ENCODE results near the gene ANKMY1.

DNA sequence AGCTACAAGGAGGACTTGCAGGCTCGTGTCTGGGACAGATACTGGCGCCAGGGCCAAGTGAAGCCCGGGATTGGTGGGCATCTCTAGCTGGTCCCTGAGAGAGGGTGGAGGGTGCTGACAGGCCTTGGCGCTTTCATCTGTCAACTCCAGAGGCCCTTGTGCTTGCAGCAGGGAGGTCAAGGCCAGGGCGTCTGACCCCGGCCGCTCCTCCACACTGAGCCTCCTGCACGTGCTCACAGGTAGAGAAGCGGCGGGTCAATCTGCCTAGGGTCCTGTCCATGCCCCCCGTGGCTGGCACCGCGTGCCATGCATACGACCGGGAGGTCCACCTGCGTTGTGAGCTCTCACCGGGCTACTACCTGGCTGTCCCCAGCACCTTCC is 38.3 kb upstream of the ANKMY1 start:
- TF ChIP-seq POLR2A (IDR thresholded peaks at IDR 0.05; ENCODE audit: low read length) (no peak), CHD4 (IDR thresholded peaks at IDR 0.05; ENCODE audit: borderline replicate concordance) (no peak), MAX (IDR thresholded peaks at IDR 0.05) (no peak), MAFK (IDR thresholded peaks at IDR 0.05; ENCODE audit: partially characterized antibody) (no peak), TP53 (CRISPR knock-in tag; IDR thresholded peaks at IDR 0.05) (no peak), PHF8 (IDR thresholded peaks at IDR 0.05; ENCODE audit: borderline replicate concordance, low read depth) (no peak), HMGXB4 (CRISPR knock-in tag; IDR thresholded peaks at IDR 0.05; ENCODE audit: borderline replicate concordance) (no peak), ESRRA (IDR thresholded peaks at IDR 0.05; ENCODE audit: borderline replicate concordance, low read length) (no peak), HDAC2 (IDR thresholded peaks at IDR 0.05) (no peak), NFE2L2 (conservative IDR thresholded peaks at IDR 0.05; ENCODE audit: low read length) (no peak)
- TF ChIP-seq, protein P1, sequence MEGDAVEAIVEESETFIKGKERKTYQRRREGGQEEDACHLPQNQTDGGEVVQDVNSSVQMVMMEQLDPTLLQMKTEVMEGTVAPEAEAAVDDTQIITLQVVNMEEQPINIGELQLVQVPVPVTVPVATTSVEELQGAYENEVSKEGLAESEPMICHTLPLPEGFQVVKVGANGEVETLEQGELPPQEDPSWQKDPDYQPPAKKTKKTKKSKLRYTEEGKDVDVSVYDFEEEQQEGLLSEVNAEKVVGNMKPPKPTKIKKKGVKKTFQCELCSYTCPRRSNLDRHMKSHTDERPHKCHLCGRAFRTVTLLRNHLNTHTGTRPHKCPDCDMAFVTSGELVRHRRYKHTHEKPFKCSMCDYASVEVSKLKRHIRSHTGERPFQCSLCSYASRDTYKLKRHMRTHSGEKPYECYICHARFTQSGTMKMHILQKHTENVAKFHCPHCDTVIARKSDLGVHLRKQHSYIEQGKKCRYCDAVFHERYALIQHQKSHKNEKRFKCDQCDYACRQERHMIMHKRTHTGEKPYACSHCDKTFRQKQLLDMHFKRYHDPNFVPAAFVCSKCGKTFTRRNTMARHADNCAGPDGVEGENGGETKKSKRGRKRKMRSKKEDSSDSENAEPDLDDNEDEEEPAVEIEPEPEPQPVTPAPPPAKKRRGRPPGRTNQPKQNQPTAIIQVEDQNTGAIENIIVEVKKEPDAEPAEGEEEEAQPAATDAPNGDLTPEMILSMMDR (IDR thresholded peaks at IDR 0.05): no peak
